Measurements from ENCODE around the gene CMTM3.

- TF ChIP-seq ESRRA (IDR thresholded peaks at IDR 0.05; ENCODE audit: borderline replicate concordance, low read depth) (no peak), CTCF (IDR thresholded peaks at IDR 0.05 in 2 of 3, conservative IDR thresholded peaks at IDR 0.05 in 1 of 3; ENCODE audit: insufficient read depth in 2 of 3, low read depth in 1 of 3, low read length in 3 of 3) (no peak), GABPA (tag; conservative IDR thresholded peaks at IDR 0.05; ENCODE audit: low read depth) (no peak), ZNF695 (CRISPR knock-in tag; IDR thresholded peaks at IDR 0.05) (no peak), SMARCB1 (IDR thresholded peaks at IDR 0.05; ENCODE audit: insufficient read length, low read depth) (no peak), NR2C2 (CRISPR knock-in tag; IDR thresholded peaks at IDR 0.05) (no peak), NR2C2 (tag; IDR thresholded peaks at IDR 0.05) (no peak), USF2 (CRISPR knock-in tag; IDR thresholded peaks at IDR 0.05) (no peak), NFE2L1 (tag; IDR thresholded peaks at IDR 0.05; ENCODE audit: borderline replicate concordance, low read depth) (no peak), CREBBP (IDR thresholded peaks at IDR 0.05; ENCODE audit: low read depth, low read length) (no peak)
Observed at GRCh38 chr16:66575060-66575459, 29.4 kb upstream of the CMTM3 start.
